Osteoblast (primary cell): ENCODE data around the gene RHEX. TPM values are rescaled to one million over a fixed set of nuclear protein-coding genes. Genes with fewer than 3 reads are reported as not detected.

Source experiments
- DNase-seq: peaks from one replicate; pipeline ENCODE4 v3.0.0; 2011; ENCODE audit warnings: low spot score, mixed read lengths; ENCODE audit not compliant: insufficient read length; ENCODE audit errors: missing footprints
- H2AFZ ChIP-seq: 2 replicates; pipeline ENCODE4 v1.6.0; 2011; ENCODE audit warnings: mild to moderate bottlenecking, low read length
- H3K27ac ChIP-seq: 2 replicates; pipeline ENCODE4 v1.5.1; 2011; ENCODE audit warnings: mild to moderate bottlenecking, low read depth, low read length, moderate library complexity
- H3K27me3 ChIP-seq: 2 replicates; pipeline ENCODE4 v1.6.0; 2012; ENCODE audit warnings: mild to moderate bottlenecking, control low read depth, inconsistent platforms, low read length, moderate library complexity; ENCODE audit not compliant: insufficient read depth
- H3K36me3 ChIP-seq: 2 replicates; pipeline ENCODE4 v1.5.1; 2011; ENCODE audit warnings: mild to moderate bottlenecking, low read length, control low read depth, moderate library complexity; ENCODE audit not compliant: insufficient read depth
- H3K4me1 ChIP-seq: 2 replicates; pipeline ENCODE4 v1.5.1; 2011; ENCODE audit warnings: mild to moderate bottlenecking, low read length, control low read depth, moderate library complexity; ENCODE audit not compliant: insufficient read depth
- H3K4me2 ChIP-seq: 2 replicates; pipeline ENCODE4 v1.6.0; 2011; ENCODE audit warnings: mild to moderate bottlenecking, low read length; ENCODE audit not compliant: insufficient read depth
- H3K4me3 ChIP-seq: fragments of 200-600 bp; sonication (generic); 3 replicates; pipeline ENCODE4 v1.5.1; 2012; ENCODE audit warnings: mild to moderate bottlenecking, low read length, inconsistent platforms; ENCODE audit not compliant: insufficient read depth
- H3K79me2 ChIP-seq: 2 replicates; pipeline ENCODE4 v1.6.0; 2012; ENCODE audit warnings: mild to moderate bottlenecking, low read length, control low read depth, inconsistent platforms; ENCODE audit not compliant: insufficient read depth
- H3K9me3 ChIP-seq: 2 replicates; pipeline ENCODE4 v1.5.1; 2011; ENCODE audit warnings: low read depth, low read length, control low read depth
- H4K20me1 ChIP-seq: 2 replicates; pipeline ENCODE4 v1.6.0; 2012; ENCODE audit warnings: mild to moderate bottlenecking, low read length, control low read depth; ENCODE audit not compliant: insufficient read depth
- total RNA-seq: library from RNA; depleted of rRNA; stranded (reverse); fragments of >200 nt; gene quantifications from 2 replicates; pipeline ENCODE4 v1.2.3, GENCODE V29; 2012
- TF ChIP-seq, protein P1 (sequence below): IDR thresholded peaks from 2 replicates; pipeline ENCODE4 v1.5.1; 2011; ENCODE audit warnings: mild to moderate bottlenecking, low read depth, low read length, moderate library complexity; ENCODE audit errors: extremely low read depth

RHEX gene
- total RNA-seq, 1 donor, result not detected

GRCh38 chr1:206030714-206031113 lies 22.3 kb upstream of the RHEX start:
- Histone ChIP-seq H3K27ac (no peak overlapping the region), H3K27me3 (peaks cover 41% of the 10 kb centered on the region), H3K36me3 (no peaks in the 10 kb centered on the region), H3K4me1 (no peaks in the 10 kb centered on the region), H3K79me2 (no peaks in the 10 kb centered on the region), H3K4me2 (no peak overlapping the region), H3K9me3 (no peaks in the 10 kb centered on the region), H2AFZ (no peak overlapping the region), H4K20me1 (no peaks in the 10 kb centered on the region), H3K4me3 (no peak overlapping the region)
- DNase-seq, result peak; percentile 82
- TF ChIP-seq, protein P1, sequence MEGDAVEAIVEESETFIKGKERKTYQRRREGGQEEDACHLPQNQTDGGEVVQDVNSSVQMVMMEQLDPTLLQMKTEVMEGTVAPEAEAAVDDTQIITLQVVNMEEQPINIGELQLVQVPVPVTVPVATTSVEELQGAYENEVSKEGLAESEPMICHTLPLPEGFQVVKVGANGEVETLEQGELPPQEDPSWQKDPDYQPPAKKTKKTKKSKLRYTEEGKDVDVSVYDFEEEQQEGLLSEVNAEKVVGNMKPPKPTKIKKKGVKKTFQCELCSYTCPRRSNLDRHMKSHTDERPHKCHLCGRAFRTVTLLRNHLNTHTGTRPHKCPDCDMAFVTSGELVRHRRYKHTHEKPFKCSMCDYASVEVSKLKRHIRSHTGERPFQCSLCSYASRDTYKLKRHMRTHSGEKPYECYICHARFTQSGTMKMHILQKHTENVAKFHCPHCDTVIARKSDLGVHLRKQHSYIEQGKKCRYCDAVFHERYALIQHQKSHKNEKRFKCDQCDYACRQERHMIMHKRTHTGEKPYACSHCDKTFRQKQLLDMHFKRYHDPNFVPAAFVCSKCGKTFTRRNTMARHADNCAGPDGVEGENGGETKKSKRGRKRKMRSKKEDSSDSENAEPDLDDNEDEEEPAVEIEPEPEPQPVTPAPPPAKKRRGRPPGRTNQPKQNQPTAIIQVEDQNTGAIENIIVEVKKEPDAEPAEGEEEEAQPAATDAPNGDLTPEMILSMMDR, result peak; percentile 93

DNA sequence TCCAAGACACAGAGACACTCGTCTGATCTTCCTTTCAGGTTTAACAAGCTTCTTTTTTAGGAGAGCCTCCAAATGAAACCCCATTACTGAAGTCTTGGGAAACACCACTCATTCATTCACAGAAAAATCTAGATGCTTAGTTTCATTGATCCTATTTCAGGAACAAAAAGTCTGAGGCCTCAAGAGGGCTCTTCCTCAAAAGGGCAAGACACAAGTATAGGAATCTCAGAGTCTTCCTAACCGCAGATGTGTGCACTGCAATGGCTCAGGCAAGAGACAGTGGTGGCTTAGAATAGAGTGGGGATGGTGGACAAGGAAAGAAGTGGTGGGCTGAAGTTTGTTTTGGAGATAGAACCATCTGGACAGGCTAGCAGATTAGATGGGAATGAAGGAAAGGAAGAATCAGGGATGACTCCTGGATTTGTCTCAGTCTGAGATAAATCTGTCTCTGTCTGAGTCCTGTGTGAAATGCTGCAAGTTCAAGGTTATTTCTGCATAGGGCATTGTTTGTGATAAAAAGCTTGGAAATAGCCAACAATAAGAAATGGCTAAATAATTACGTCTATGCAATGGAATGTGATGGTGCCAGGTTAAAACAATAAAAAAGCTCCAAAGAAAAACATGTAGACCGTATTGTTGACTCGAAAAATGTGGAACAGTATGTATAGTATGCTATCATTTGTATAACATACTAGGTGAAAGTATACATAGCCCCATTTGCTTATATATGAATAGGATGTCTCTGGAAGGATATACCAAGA lies 20.4 kb upstream of the RHEX start:
- DNase-seq, result no peak
- H3K27me3 ChIP-seq, result peaks cover 55% of the 10 kb centered on the region

DNA sequence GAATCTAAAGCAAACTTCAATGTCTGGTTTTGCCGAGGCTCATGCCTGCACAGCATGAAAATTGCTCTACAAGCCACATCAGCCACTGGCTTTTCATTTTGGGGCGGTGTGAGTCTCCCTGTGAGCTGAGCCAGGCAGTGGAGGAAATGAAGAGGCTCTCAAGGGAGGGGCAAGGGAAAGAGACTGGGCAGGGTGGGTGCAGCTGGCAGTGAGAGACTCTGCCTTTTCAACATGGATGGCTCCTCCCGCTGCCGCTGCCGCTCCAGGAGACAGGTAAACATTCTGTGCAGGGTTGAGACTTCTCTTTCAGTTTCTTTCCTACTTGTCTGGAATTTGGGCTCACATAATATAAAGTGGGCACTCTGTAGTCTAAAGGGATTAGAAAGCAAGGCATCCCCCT lies 17.9 kb upstream of the RHEX start:
- no peaks in the 10 kb centered on the region for H3K79me2 ChIP-seq
- H3K27me3 ChIP-seq, result peaks cover 65% of the 10 kb centered on the region
- no peak for DNase-seq
- H3K4me2 ChIP-seq, result peak overlapping the region; percentile 29
- H3K9me3 ChIP-seq, result no peaks in the 10 kb centered on the region
- H3K36me3 ChIP-seq, result no peaks in the 10 kb centered on the region
- peak overlapping the region; percentile 25 for H3K4me3 ChIP-seq
- H3K27ac ChIP-seq, result no peak overlapping the region
- H3K4me1 ChIP-seq, result no peaks in the 10 kb centered on the region
- H2AFZ ChIP-seq, result no peak overlapping the region
- TF ChIP-seq, protein P1, result no peak
- H4K20me1 ChIP-seq, result no peaks in the 10 kb centered on the region

More for the DNA sequence above, 20.4 kb upstream of the RHEX start:
- Histone ChIP-seq H3K9me3 (no peaks in the 10 kb centered on the region), H3K4me1 (no peaks in the 10 kb centered on the region), H3K79me2 (no peaks in the 10 kb centered on the region), H3K4me3 (no peak overlapping the region), H4K20me1 (no peaks in the 10 kb centered on the region), H3K27ac (no peak overlapping the region), H2AFZ (no peak overlapping the region), H3K36me3 (no peaks in the 10 kb centered on the region), H3K4me2 (no peak overlapping the region)
- TF ChIP-seq, protein P1, result no peak

DNA sequence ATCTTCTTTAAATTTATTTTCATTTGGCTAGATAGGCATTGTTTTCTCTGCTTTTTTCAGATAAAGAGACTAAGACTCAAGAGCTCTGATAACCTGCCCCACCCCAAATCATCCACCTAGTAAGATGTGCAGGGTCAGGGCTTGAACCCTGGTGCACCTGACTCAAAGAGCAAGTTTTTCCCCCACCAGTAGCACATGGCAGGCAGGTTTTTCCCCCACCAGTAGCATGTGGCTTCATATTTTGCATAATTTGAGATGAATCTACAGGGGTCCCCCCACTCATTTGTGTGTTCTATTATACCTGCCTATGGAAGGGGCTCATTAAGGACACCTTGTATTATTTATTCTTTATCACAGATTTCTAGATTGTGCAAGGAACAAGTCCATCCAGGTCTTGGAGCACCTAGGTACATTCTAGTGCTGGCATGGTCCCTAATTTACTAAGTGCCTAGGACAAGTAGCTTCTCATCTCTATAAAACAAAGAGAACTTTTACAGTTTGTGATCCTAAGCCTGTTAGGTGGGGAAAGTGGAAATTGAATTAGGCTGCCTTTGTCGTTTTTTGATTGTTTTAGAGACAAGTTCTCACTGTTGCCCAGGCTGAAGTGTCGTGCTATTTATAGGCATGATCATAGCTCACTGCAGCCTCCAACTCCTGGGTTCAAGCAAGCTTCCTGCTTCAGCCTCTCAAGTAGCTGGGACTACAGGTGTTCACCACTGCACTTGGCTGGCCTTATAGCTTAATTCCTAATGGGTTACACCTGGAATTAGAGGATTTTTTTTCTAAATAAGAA lies 16.1 kb upstream of the RHEX start:
- no peaks in the 10 kb centered on the region for H3K79me2 ChIP-seq
- H3K4me2 ChIP-seq, result no peak overlapping the region
- H3K27me3 ChIP-seq, result peaks cover 82% of the 10 kb centered on the region
- H3K4me3 ChIP-seq, result no peak overlapping the region
- H2AFZ ChIP-seq, result no peak overlapping the region
- no peaks in the 10 kb centered on the region for H3K36me3 ChIP-seq
- no peak overlapping the region for H3K27ac ChIP-seq
- no peak for DNase-seq
- TF ChIP-seq, protein P1, result no peak
- no peaks in the 10 kb centered on the region for H4K20me1 ChIP-seq
- no peaks in the 10 kb centered on the region for H3K4me1 ChIP-seq
- H3K9me3 ChIP-seq, result no peaks in the 10 kb centered on the region
